GM12892 (cell line): ENCODE data around the gene ZSCAN10.

ENCODE experiments used
- DNase-seq: peaks from one replicate; pipeline ENCODE4 v3.0.0; 2011; ENCODE audit not compliant: insufficient read length
- FAIRE-seq: peaks from 2 replicates; lab custom pipeline; 2011; peaks lifted over from hg19 to GRCh38; lab: Jason Lieb, UNC
- POLR2A ChIP-seq: IDR thresholded peaks from 2 replicates; pipeline ENCODE4 v1.6.1; 2011; ENCODE audit warnings: low read depth, low read length, control low read depth
- POLR2AphosphoS5 ChIP-seq: IDR thresholded peaks from 2 replicates; pipeline ENCODE4 v1.6.1; 2011; ENCODE audit warnings: low read depth, low read length, control low read depth
- TAF1 ChIP-seq: IDR thresholded peaks from 2 replicates; pipeline ENCODE4 v1.6.1; 2011; ENCODE audit warnings: low read depth, mild to moderate bottlenecking, control low read depth, low read length, borderline replicate concordance

ZSCAN10 gene

GRCh38 chr16:3129137-3130131 is 30.3 kb upstream of the ZSCAN10 start:
- TF ChIP-seq TAF1 (no peak), POLR2AphosphoS5 (peak; percentile 32; the same call in 1 of the 2 replicates), POLR2A (peak; percentile 60; the same call in 1 of the 2 replicates)
- peak; percentile 58 for FAIRE-seq
- DNase-seq, result peak; percentile 30

- FAIRE-seq, result no peak
- TF ChIP-seq TAF1, result no peak
- no peak for TF ChIP-seq POLR2A
- no peak for DNase-seq
Observed at GRCh38 chr16:3127745-3128144, 28.7 kb upstream of the ZSCAN10 start.

DNA sequence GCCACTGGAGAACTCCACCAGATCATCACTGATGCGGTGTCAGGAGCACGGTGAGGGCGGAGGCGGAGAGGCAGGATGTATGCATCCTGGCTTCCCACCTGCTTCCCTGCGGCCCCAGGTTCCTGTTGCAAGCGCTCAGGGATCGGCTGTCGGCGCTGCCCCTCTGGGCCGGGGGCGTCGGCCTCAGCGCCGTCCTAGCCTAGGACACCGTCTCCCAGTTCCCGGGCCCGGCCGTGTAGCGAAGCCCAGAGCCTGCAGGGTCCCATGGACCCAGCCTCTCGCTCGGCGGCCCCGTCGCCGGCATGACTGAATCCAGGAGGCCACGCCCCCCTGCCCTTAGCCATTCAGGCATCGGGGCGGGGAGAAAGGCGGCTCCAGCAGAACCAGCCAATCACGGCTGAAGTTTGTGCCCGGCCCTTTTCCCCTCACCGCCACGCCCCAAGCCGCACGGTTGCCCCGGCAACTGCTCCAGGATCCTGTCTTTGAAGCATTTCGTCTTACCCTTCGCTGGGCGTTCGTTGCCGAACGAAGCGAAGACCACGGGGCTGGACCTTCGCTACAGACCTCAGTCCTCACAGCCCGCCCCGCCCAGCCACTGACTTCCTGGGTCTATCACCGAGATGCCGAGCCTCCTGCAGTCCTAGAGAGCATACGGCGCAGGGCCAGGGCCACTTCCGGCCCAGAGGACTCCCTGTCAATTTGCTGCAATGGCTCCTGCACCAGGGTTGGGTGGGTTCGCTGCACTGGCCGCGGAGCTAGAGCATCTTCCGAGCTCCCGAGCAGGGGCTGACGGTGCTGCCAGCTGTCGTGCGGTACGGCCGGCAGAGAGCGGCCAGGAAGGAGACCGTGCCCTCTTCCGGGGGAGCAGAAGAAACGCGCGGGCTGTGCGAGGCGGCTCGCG is 25.1 kb upstream of the ZSCAN10 start:
- FAIRE-seq (peak; percentile 99), DNase-seq (peak; percentile 92)

GRCh38 chr16:3122926-3123570 is 24.0 kb upstream of the ZSCAN10 start:
- FAIRE-seq (no peak), DNase-seq (no peak)
- TF ChIP-seq TAF1, result no peak
- TF ChIP-seq POLR2AphosphoS5, result no peak
- no peak for TF ChIP-seq POLR2A

More for the DNA sequence above, 25.1 kb upstream of the ZSCAN10 start:
- TF ChIP-seq TAF1 (peak; percentile 79), POLR2AphosphoS5 (peak; percentile 57), POLR2A (peak; percentile 77)

GRCh38 chr16:3121851-3122467 is 22.9 kb upstream of the ZSCAN10 start:
- no peak for FAIRE-seq
- TF ChIP-seq POLR2AphosphoS5, result no peak
- TF ChIP-seq POLR2A, result no peak
- TF ChIP-seq TAF1, result no peak

GRCh38 chr16:3120435-3120834 is 21.3 kb upstream of the ZSCAN10 start:
- TF ChIP-seq POLR2A (no peak), TAF1 (no peak), POLR2AphosphoS5 (no peak)

More at GRCh38 chr16:3121851-3122467, 22.9 kb upstream of the ZSCAN10 start:
- DNase-seq, result no peak

GRCh38 chr16:3119701-3120408 is 20.8 kb upstream of the ZSCAN10 start:
- no peak for FAIRE-seq
- DNase-seq, result no peak
- TF ChIP-seq POLR2A, result no peak

More at GRCh38 chr16:3120435-3120834, 21.3 kb upstream of the ZSCAN10 start:
- DNase-seq, result peak; percentile 7
- no peak for FAIRE-seq

DNA sequence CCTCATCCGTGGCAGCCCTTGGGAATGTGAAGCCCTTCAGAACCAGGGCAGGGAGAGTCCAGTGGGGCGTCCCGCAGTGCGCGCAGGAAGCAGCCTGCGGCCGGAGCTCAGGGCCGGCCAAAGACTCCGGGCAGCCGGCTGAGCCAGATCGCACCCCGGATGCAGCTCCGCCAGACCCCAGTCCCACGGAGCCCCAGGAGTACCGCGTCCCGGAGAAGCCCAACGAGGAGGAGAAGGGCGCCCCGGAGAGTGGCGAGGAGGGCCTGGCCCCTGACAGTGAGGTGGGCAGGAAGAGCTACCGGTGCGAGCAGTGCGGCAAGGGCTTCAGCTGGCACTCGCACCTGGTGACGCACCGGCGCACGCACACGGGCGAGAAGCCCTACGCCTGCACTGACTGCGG is 20.2 kb upstream of the ZSCAN10 start:
- peak; percentile 16 for DNase-seq
- no peak for FAIRE-seq
- TF ChIP-seq POLR2AphosphoS5 (no peak), POLR2A (no peak), TAF1 (no peak)

DNA sequence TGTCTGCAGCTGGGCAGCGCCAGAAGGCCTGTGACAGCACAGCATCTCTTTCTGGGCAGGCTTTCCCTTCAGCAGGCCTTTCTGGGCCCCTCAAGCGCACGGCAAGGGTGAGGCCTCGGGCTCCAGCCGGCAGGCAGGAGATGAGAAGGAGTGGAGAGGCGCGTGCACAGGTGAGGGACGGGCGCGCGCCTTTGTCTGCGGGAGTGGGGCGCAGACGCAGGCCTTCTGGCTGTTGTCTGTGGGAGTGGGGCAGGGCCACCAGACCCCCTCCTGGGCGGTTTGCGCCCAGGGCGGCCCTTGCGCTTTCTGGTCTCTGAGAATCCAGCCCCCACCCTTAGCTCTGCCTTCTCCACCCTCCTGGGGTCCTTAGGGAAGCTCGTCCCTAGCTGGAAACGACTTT is 19.8 kb upstream of the ZSCAN10 start:
- DNase-seq (peak; percentile 25), FAIRE-seq (no peak)
- TF ChIP-seq POLR2AphosphoS5, result no peak
- no peak for TF ChIP-seq TAF1
- no peak for TF ChIP-seq POLR2A
